ENCODE results near the gene DVL2. TPM values are rescaled to one million over a fixed set of nuclear protein-coding genes. Genes with fewer than 3 reads are reported as not detected.

Gene DVL2
- total RNA-seq: 10 to 100 TPM; 52.4 to 56.6 TPM

DNA sequence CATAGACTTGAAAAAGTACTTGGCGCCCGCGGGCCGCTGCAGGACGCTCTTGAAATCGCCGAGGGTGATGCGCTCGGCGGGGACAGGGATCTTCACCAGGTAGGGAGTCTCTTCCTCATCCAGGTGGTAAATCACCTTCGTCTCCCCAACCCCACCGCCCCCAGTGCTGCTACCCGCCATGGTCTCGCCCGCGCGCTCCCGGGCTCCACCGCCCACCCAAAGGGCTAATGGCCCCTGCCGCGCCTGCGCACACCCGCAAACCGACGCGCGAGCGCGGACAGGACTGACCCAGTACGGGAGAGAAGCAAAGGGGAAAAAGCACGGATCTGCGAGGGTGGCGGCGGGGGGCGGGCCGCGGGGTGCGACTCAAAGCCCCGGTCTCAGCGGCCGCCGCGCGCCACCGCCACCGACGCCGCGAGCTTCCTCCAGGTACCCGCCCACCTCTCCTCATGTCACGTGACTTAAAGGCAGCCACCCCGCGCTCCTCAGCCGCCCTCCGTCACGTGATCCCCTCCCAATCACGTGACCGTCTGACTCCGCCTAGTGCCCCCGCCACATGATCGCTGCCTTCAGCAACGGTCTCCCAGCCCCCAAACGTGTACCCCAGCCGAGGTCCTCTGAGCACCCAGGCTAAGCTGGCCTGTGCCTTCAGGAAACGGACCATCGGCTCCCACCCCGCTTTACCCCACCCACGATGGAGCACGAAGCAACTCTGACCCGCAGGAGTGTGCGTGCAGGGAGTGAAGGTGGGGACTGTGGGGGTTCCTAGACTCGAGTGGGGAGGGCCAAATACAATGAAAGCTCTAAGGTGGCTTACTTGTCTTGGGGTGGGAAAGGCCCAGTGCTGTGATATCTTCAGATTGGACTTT, at the start of gene DVL2:
TSS of gene DVL2 (minus strand) at position 435 of the 869 bp plus-strand sequence. CDS start at position 180, 255 bp downstream.
- Mint-ChIP-seq H3K9me3 (ENCODE audit: insufficient read depth) (no peaks in the 10 kb centered on the region), H3K4me1 (ENCODE audit: low read depth) (peaks cover 51% of the 10 kb centered on the region), H3K36me3 (ENCODE audit: low read depth) (peaks cover 51% of the 10 kb centered on the region), H3K4me3 (peak within 1 kb of the TSS; percentile 90), H3K27ac (peak within 1 kb of the TSS; percentile 83), H3K27me3 (ENCODE audit: low read depth) (no peaks in the 10 kb centered on the region)
- ATAC-seq (peak; percentile 54), DNase-seq (peak; percentile 97)
- CTCF ChIA-PET: interaction anchor here (0.9 to 5.8 kb wide), 2 partner anchors 14 to 188 kb away, joined by 3 to 36 read pairs; partner anchors contain the start of genes ACADVL and DLG4
- POLR2A ChIA-PET: interaction anchor here (0.6 to 2.2 kb wide), 5 partner anchors 8 to 115 kb away, joined by 3 to 11 read pairs (median 3); partner anchors contain the start of genes CTDNEP1 and GABARAP

DNA sequence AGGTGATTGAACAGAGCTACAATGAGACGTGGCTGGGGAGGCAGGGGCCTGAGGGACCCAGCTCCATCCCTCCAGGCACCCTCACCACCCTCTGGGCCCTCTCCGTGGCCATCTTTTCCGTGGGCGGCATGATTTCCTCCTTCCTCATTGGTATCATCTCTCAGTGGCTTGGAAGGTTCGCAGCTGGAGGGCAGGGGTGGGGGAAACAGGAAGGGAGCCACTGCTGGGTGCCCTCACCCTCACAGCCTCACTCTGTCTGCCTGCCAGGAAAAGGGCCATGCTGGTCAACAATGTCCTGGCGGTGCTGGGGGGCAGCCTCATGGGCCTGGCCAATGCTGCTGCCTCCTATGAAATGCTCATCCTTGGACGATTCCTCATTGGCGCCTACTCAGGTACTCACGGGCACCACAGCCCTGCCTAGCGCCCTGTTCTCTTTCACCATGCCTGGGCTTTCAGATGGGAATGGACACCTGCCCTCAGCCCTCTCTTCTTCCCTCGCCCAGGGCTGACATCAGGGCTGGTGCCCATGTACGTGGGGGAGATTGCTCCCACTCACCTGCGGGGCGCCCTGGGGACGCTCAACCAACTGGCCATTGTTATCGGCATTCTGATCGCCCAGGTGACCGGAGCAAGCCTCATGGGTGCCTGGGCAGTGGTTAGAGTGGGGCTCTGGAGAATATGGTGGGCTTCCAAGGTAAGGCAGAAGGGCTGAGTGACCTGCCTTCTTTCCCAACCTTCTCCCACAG, 49.3 kb upstream of the DVL2 start:
- no peak for DNase-seq
- H3K27me3 Mint-ChIP-seq (ENCODE audit: low read depth): peaks cover 33% of the 10 kb centered on the region
- ChIA-PET CTCF (interaction anchor here (2.4 to 8.8 kb wide), 2 partner anchors 14 to 46 kb away, joined by 6 to 81 read pairs; partner anchors contain the start of gene NEURL4), POLR2A (no interaction called here)
- H3K4me3 Mint-ChIP-seq: no peak overlapping the region
- H3K9me3 Mint-ChIP-seq (ENCODE audit: insufficient read depth): no peaks in the 10 kb centered on the region
- no peak overlapping the region for H3K27ac Mint-ChIP-seq
- ATAC-seq: no peak
- H3K4me1 Mint-ChIP-seq (ENCODE audit: low read depth): peaks cover 27% of the 10 kb centered on the region
- H3K36me3 Mint-ChIP-seq (ENCODE audit: low read depth): no peaks in the 10 kb centered on the region

DNA sequence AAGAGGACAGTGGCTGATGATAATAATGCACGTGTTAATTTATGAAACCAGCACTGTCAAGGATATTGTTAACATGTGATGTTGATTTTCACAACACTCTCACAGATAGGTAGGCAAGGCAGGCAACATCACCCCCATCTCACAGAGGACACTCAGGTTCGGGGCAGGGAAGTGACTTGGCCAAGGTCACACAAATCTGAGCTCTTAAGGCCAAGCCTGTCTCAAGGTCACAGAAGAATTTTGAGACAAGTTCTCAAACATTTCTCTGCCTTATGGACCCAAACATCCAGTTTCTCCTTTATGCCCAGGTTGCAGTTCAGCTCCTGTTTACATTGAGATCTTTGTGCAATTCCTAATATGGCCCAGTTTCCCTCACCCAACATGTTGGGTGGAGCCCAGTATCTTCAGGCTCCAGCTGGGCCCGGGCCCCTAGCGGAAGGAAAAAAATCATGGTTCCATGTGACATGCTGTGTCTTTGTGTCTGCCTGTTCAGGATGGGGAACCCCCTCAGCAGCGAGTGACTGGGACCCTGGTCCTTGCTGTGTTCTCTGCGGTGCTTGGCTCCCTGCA, 48.5 kb upstream of the DVL2 start:
- ChIA-PET CTCF (interaction anchor here (1.0 to 8.8 kb wide), 6 partner anchors 9 to 149 kb away, joined by 3 to 81 read pairs (median 6); partner anchors contain the start of genes ACAP1 and NEURL4), POLR2A (interaction anchor here (0.6 to 2.3 kb wide), 2 partner anchors 9 to 220 kb away, joined by 5 to 8 read pairs; no protein-coding TSS in a partner anchor)
- ATAC-seq: no peak
- Mint-ChIP-seq H3K36me3 (ENCODE audit: low read depth) (no peaks in the 10 kb centered on the region), H3K4me1 (ENCODE audit: low read depth) (peaks cover 27% of the 10 kb centered on the region), H3K4me3 (no peak overlapping the region), H3K27ac (no peak overlapping the region), H3K9me3 (ENCODE audit: insufficient read depth) (no peaks in the 10 kb centered on the region), H3K27me3 (ENCODE audit: low read depth) (peaks cover 29% of the 10 kb centered on the region)
- DNase-seq: no peak

DNA sequence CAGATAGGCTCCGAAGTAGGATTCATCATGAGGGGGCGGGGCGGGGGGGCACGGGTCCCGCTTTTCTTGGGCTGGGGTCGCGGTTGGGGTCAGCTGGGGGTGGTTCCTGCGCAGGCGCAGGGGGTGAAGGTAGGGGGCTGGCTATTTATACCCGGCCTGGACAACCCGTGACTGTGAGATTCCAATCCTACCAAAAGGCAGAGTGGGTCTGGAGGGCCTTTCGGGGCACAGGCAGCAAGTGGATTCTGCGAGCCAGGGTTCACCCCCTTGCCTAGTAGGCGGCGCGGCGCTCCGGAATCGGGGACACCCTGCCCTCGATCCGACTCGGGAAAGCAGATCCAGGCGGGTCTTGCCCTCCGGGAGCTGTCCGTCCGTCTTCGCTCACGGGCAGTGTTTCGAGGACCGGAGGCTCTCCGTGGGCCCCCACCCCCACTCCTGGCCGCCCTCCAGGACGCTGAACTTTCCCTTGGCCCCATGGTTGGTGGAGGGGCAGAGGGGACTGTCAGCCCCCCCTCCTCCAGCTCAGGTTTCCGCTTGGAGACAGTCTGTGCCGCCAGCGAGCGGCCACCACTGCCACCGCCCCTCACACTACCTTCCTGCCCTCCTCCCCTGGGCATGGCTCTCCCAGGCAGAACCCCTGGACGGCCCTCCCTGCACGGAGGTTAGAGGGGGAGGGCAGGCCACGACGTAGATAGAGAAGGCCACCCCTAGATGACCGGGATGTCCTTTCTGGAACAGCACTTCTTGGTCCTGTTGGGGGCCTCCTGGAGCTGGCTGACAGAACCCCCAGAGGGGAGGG, 47.8 kb upstream of the DVL2 start:
- Mint-ChIP-seq H3K27me3 (ENCODE audit: low read depth) (peaks cover 29% of the 10 kb centered on the region), H3K27ac (no peak overlapping the region), H3K36me3 (ENCODE audit: low read depth) (no peaks in the 10 kb centered on the region), H3K4me1 (ENCODE audit: low read depth) (peaks cover 27% of the 10 kb centered on the region), H3K4me3 (no peak overlapping the region), H3K9me3 (ENCODE audit: insufficient read depth) (no peaks in the 10 kb centered on the region)
- POLR2A ChIA-PET: interaction anchor here (0.6 to 2.3 kb wide), 4 partner anchors 10 to 269 kb away, joined by 5 to 8 read pairs (median 5); no protein-coding TSS in a partner anchor
- ATAC-seq: no peak
- DNase-seq: no peak
- CTCF ChIA-PET: interaction anchor here (1.0 to 8.8 kb wide), 6 partner anchors 10 to 150 kb away, joined by 3 to 81 read pairs (median 6); partner anchors contain the start of genes ACAP1 and NEURL4

DNA sequence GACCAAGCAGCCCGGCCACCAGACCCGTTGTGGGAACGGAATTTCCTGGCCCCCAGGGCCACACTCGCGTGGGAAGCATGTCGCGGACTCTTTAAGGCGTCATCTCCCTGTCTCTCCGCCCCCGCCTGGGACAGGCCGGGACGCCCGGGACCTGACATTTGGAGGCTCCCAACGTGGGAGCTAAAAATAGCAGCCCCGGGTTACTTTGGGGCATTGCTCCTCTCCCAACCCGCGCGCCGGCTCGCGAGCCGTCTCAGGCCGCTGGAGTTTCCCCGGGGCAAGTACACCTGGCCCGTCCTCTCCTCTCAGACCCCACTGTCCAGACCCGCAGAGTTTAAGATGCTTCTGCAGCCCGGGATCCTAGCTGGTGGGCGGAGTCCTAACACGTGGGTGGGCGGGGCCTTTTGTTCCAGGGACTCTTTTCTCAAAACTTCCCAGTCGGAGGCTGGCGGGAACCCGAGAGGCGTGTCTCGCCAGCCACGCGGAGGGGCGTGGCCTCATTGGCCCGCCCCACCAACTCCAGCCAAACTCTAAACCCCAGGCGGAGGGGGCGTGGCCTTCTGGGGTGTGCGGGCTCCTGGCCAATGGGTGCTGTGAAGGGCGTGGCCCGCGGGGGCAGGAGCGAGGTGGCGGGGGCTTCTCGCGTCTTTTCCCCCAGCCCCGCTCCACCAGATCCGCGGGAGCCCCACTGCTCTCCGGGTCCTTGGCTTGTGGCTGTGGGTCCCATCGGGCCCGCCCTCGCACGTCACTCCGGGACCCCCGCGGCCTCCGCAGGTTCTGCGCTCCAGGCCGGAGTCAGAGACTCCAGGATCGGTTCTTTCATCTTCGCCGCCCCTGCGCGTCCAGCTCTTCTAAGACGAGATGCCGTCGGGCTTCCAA, 47.0 kb upstream of the DVL2 start, which contains the start of gene SLC2A4:
TSS of gene SLC2A4 (plus strand) at position 645 of the 879 bp plus-strand sequence. CDS start at position 862, 217 bp downstream.
- H3K4me3 Mint-ChIP-seq: peak within 1 kb of the TSS; percentile 73
- peak within 1 kb of the TSS; percentile 50 for H3K27ac Mint-ChIP-seq

DNA sequence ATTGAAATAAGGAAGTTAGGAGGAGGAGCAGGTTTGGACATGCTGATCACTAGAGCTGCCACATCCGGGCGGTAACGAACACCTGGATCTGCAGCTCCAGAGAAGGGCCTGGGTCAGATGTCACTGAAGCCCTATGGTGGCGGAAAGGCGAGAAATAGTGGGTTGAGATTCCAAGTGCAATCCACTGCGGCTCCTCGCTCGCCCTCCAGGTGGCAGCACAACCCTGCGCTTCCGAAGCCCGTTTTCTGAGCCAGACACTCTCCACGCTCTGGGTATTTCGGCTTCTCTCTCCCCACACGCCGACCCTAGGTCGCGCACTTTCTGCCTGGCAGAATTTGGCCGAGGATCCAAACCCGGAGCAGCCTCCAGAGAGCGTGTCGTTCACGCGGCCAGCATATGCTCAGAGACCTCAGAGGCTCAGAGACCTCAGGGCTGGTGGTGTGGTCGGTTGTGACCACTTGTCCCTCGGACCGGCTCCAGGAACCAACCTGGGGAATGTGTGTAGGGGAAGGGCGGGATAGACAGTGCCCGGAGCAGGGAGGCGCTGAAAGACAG, 46.3 kb upstream of the DVL2 start:
- peak overlapping the region; percentile 50 for H3K27ac Mint-ChIP-seq
- H3K27me3 Mint-ChIP-seq (ENCODE audit: low read depth): peaks cover 24% of the 10 kb centered on the region
- peak overlapping the region; percentile 73 for H3K4me3 Mint-ChIP-seq
- CTCF ChIA-PET: interaction anchor here (0.6 to 8.8 kb wide), 14 partner anchors 11 to 328 kb away, joined by 3 to 81 read pairs (median 4); partner anchors contain the start of genes ACAP1, CTDNEP1, TMEM256 and TMEM95
- peak; percentile 86 for ATAC-seq
- peaks cover 27% of the 10 kb centered on the region for H3K4me1 Mint-ChIP-seq (ENCODE audit: low read depth)
- no peaks in the 10 kb centered on the region for H3K36me3 Mint-ChIP-seq (ENCODE audit: low read depth)
- H3K9me3 Mint-ChIP-seq (ENCODE audit: insufficient read depth): no peaks in the 10 kb centered on the region
- DNase-seq: peak; percentile 90
- POLR2A ChIA-PET: interaction anchor here (1.4 kb wide), 1 partner anchor 28 kb away, joined by 5 read pairs; no protein-coding TSS in a partner anchor

More for the DNA sequence above, 47.0 kb upstream of the DVL2 start, which contains the start of gene SLC2A4:
- ChIA-PET POLR2A (interaction anchor here (1.0 to 2.3 kb wide), 3 partner anchors 11 to 269 kb away, joined by 5 to 8 read pairs (median 5); no protein-coding TSS in a partner anchor), CTCF (interaction anchor here (0.8 to 8.8 kb wide), 13 partner anchors 10 to 279 kb away, joined by 3 to 81 read pairs (median 4); partner anchors contain the start of genes ACAP1, TMEM256 and TMEM95)
- Mint-ChIP-seq H3K4me1 (ENCODE audit: low read depth) (peaks cover 27% of the 10 kb centered on the region), H3K9me3 (ENCODE audit: insufficient read depth) (no peaks in the 10 kb centered on the region), H3K36me3 (ENCODE audit: low read depth) (no peaks in the 10 kb centered on the region), H3K27me3 (ENCODE audit: low read depth) (peaks cover 25% of the 10 kb centered on the region)
- DNase-seq (peak; percentile 86), ATAC-seq (peak; percentile 76)

DNA sequence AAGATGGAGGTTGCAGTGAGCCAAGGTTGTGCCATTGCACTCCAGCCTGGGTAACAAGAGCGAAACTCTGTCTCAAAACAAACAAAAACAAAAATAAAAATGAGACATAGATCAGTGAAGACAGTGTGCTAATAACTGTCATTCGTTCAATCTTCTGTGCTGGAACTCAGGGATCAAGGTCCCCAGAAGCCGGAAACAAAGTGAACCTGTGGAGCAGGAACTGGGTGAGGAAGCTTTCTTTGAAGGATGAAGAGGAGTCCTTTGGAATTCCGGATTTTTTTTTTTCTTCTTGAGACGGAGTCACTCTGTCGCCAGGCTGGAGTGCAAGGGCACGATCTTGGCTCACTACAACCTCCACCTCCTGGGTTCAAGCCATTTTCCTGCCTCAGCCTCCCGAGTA, 45.1 kb upstream of the DVL2 start:
- no peak overlapping the region for H3K27ac Mint-ChIP-seq
- ChIA-PET POLR2A (no interaction called here), CTCF (interaction anchor here (0.6 to 8.8 kb wide), 4 partner anchors 18 to 406 kb away, joined by 3 to 81 read pairs (median 3); no protein-coding TSS in a partner anchor)
- no peak overlapping the region for H3K4me3 Mint-ChIP-seq
- H3K27me3 Mint-ChIP-seq (ENCODE audit: low read depth): peaks cover 24% of the 10 kb centered on the region
- DNase-seq (no peak), ATAC-seq (no peak)
- no peaks in the 10 kb centered on the region for H3K36me3 Mint-ChIP-seq (ENCODE audit: low read depth)
- H3K4me1 Mint-ChIP-seq (ENCODE audit: low read depth): peaks cover 27% of the 10 kb centered on the region
- no peaks in the 10 kb centered on the region for H3K9me3 Mint-ChIP-seq (ENCODE audit: insufficient read depth)

DNA sequence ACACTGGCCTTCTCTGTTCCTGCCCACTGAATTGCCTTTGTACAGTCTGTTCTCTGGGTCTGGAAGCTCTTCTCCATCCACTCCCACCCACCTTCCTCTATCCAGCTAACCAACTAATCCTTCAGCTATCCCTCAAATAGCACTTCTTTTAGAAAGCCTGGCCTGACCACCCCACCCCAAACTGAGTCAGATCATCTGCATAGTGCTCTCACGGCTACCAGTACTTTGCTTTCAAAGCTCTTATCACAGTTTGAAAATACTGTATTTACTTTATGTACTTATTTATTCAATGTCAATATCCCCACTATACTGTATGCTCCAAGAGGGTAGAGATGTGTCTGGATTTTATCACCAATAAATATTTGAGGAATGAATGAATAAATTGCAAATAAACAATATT, 32.5 kb upstream of the DVL2 start:
- H3K27me3 Mint-ChIP-seq (ENCODE audit: low read depth): peaks cover 31% of the 10 kb centered on the region

DNA sequence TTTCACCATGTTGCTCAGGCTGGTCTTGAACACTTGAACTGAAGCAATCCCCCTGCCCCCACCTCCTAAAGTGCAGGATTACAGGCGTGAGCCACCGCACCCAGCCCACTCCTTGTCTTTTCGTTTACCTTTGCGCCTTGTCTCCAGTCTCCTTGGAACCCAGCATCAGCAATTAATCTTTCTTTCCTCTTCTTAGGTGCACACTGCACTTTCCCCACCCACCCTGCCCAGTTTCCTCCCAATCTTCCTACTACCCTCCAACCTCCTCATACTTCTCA, 29.4 kb upstream of the DVL2 start:
- POLR2A ChIA-PET: interaction anchor here (0.6 kb wide), 1 partner anchor 49 kb away, joined by 3 read pairs; no protein-coding TSS in a partner anchor
- peaks cover 8% of the 10 kb centered on the region for H3K36me3 Mint-ChIP-seq (ENCODE audit: low read depth)
- peaks cover 26% of the 10 kb centered on the region for H3K4me1 Mint-ChIP-seq (ENCODE audit: low read depth)
- H3K4me3 Mint-ChIP-seq: no peak overlapping the region
- DNase-seq: no peak
- no peak overlapping the region for H3K27ac Mint-ChIP-seq
- CTCF ChIA-PET: interaction anchor here (1.6 kb wide), 1 partner anchor 33 kb away, joined by 4 read pairs; no protein-coding TSS in a partner anchor
- no peak for ATAC-seq
- no peaks in the 10 kb centered on the region for H3K9me3 Mint-ChIP-seq (ENCODE audit: insufficient read depth)
- H3K27me3 Mint-ChIP-seq (ENCODE audit: low read depth): peaks cover 29% of the 10 kb centered on the region

More for the DNA sequence above, 32.5 kb upstream of the DVL2 start:
- no peak for DNase-seq
- no peaks in the 10 kb centered on the region for H3K36me3 Mint-ChIP-seq (ENCODE audit: low read depth)
- H3K4me3 Mint-ChIP-seq: no peak overlapping the region
- no peaks in the 10 kb centered on the region for H3K9me3 Mint-ChIP-seq (ENCODE audit: insufficient read depth)
- ATAC-seq: no peak
- POLR2A ChIA-PET: interaction anchor here (0.6 to 1.2 kb wide), 2 partner anchors 28 to 169 kb away, joined by 3 read pairs; partner anchors contain the start of gene PHF23
- H3K4me1 Mint-ChIP-seq (ENCODE audit: low read depth): peaks cover 20% of the 10 kb centered on the region
- CTCF ChIA-PET: interaction anchor here (0.6 to 2.8 kb wide), 6 partner anchors 15 to 421 kb away, joined by 3 to 18 read pairs (median 3); partner anchors contain the start of genes NEURL4, SLC2A4 and TP53
- no peak overlapping the region for H3K27ac Mint-ChIP-seq

All from activated CD8-positive, alpha-beta T cell treated with anti-CD3 and anti-CD28 coated beads, Interleukin-2, amount 10 ng/mL, durations not matched to agents 7 days and 5 days (primary cell).